HG03097 (cell line): ENCODE results near the gene AMDHD1.

ENCODE experiments used
- ATAC-seq: cut with Tn5 transposase; IDR thresholded peaks from one replicate; pipeline ENCODE4 v1.9.1; 2021; ENCODE audit not compliant: unreplicated experiment, low FRiP score

Gene AMDHD1, protein sequence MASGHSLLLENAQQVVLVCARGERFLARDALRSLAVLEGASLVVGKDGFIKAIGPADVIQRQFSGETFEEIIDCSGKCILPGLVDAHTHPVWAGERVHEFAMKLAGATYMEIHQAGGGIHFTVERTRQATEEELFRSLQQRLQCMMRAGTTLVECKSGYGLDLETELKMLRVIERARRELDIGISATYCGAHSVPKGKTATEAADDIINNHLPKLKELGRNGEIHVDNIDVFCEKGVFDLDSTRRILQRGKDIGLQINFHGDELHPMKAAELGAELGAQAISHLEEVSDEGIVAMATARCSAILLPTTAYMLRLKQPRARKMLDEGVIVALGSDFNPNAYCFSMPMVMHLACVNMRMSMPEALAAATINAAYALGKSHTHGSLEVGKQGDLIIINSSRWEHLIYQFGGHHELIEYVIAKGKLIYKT

DNA sequence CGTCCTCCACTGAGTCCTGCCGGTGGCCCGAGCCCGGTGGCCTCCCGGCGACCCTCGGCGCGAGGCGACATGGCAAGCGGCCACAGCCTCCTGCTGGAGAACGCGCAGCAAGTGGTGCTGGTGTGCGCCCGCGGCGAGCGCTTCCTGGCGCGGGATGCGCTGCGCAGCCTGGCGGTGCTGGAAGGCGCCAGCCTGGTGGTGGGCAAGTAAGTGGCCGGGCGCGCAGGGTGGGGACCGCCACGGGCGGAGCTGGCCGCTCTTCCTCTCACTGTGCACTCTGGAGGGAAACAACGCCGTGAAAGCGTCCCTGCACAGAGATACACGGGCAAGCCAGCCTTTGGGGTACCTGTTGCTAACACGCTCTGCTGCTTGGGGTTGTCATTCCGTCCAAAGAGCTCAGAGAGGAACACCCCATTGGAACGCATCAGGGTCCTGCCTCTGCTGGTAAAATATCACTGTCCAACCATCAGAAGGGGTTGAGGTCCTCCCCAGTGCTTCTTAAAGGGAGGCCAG is at the start of gene AMDHD1:
TSS of gene AMDHD1 (plus strand) at position 2 of the 513 bp plus-strand sequence. CDS start at position 70, 68 bp downstream.
- ATAC-seq = peak; percentile 66

GRCh38 chr12:95896846-95897245 is 46.3 kb upstream of the AMDHD1 start:
- ATAC-seq = no peak

DNA sequence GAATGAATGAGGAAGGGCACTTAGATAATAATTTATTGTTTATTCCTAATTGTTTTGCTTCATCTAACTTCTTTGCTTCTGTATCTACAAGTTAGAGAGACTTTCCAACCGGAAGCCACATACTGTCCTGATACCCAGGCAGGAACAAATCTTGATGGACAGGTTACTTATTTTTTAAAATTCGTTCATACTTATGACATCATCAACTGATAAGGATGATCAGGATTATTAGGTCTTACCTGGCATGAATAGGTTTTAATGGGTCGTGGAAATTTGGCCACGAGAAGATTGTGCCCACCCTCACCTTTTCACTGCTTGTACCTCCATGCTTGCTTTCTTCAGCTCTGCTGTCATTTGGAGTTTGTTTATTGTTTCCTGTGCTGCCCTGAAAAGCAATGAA is 45.0 kb upstream of the AMDHD1 start:
- ATAC-seq = no peak

DNA sequence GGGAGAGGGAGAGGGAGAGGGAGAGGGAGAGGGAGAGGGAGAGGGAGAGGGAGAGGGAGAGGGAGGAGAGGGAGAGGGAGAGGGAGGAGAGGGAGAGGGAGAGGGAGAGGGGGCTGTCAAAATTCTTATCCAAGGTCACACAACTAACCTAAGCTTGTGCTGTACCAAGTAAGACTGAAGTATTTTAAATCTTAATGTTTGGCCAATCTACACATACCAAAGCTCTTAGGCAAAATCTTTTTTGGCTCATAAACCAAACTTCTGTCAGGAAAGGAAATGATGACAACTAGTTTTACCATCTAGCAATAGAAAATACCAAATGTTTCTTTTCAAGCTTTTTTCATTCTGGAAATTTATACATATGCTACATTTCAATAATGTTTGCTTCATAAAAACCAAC is 34.6 kb upstream of the AMDHD1 start:
- no peak for ATAC-seq

- no peak for ATAC-seq
Observed at GRCh38 chr12:95909871-95910270, 33.3 kb upstream of the AMDHD1 start.

GRCh38 chr12:95918194-95918993 is 24.7 kb upstream of the AMDHD1 start:
- ATAC-seq = no peak

- ATAC-seq = no peak
Observed at GRCh38 chr12:95919110-95919509, 24.0 kb upstream of the AMDHD1 start.

DNA sequence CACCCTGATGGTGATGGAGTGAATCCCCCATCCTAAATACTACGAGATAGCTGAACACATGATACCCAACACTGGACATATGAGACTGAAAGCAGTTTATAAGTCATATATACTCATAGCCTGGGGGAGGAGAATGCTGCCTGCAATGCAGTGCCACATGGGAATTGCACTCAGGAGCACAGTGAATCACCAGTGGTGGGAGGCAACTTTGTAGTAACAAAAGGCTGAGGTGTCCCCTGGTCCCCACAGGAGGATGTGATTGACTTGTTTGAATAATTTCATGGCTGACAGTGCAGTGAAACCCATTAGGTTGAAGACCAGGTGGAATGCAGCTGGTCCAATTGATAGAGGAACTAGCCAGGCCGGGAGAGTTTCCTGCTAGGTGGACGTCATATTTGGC is 20.9 kb upstream of the AMDHD1 start:
- no peak for ATAC-seq

DNA sequence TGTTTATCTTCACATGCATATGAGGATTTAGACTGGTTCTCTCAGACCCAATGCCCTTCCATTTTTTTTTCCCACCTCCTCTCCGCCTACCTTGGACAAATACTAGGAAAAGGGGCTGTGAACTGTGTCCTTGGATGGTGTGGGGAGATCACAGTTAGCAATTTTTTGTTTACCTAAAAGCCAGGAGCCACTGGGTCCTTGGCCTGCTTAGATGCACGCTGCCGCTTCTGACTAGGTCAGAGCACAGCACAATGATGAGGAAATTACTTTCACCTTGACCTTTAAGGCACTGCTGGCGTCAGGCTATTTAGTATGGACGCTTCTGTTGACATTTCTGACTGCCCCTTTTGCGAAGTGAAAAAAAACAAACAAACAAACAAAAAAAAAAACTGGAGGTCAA is 2.6 kb upstream of the AMDHD1 start:
- ATAC-seq = no peak

- ATAC-seq = no peak
Observed at GRCh38 chr12:95942101-95942523, 1.0 kb upstream of the AMDHD1 start.

DNA sequence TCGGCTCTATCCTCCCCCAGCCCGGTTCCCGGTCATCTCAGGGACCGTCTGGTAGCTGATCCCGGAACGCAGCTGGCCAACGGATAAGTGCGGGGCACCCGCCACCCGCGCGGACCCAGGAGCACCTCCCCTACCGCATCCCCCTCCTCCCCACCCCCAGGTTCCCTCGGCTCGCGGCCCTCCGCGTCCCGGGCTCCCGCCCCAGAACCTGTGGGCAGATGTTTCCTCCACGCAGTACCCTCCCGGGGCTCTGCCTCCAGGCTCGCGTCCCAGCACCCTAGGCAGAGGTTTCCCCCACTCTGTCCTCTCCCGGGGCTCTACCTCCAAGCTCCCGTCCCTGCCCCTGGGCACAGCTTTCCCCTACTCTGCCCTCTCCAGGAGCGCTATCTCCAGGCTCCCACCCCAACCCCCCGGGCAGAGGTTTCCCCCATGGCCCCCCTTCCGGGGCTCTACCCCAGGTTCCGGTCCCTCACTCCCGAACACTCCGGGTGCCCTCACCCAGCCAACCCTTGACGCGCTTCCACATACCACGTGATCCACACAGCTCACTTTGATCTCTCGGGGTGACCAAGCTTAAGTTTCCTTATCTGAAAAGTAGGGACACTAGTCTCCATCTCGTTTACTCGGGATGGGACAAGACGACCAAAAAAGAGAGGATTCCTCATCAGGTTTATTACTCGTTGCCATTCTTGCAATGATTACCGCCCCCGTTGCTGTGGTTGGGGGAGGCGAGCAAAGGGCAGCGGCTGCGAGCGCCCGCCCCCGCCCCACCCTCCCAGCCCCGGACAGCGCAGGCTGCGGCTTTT is 404 bp upstream of the AMDHD1 start, which contains the start of gene CCDC38:
TSS of gene CCDC38 (minus strand) at position 91 of the 806 bp plus-strand sequence. CDS start 6,105 bp downstream, outside the sequence.
- ATAC-seq = peak; percentile 96

DNA sequence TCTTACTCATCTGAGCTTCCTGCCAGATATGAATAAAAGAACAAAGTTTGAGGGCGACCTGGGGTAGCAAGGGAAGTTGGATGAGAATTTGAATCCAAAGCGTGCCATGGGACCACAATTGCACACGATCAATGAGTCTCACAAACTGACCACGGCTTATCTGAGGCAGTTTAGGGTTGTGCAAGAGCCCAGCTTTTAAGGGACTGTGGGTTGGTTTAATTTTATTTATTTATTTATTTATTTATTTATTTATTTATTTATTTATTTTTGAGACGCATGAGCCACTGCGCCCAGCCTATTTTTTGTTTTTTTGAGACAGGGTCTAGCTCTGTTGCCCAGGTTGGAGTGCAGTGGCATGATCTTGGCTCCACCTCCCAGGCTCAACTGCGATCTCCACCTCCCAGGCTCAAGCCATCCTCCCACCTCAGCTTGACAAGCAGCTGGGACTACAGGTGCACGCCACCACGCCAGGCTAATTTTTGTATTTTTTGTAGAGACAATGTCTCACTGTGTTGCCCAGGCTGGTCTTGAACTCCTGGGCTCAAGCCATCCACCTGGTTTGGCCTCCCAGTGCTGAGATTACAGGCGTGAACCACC is 1.1 kb downstream of the AMDHD1 start:
- ATAC-seq = no peak

DNA sequence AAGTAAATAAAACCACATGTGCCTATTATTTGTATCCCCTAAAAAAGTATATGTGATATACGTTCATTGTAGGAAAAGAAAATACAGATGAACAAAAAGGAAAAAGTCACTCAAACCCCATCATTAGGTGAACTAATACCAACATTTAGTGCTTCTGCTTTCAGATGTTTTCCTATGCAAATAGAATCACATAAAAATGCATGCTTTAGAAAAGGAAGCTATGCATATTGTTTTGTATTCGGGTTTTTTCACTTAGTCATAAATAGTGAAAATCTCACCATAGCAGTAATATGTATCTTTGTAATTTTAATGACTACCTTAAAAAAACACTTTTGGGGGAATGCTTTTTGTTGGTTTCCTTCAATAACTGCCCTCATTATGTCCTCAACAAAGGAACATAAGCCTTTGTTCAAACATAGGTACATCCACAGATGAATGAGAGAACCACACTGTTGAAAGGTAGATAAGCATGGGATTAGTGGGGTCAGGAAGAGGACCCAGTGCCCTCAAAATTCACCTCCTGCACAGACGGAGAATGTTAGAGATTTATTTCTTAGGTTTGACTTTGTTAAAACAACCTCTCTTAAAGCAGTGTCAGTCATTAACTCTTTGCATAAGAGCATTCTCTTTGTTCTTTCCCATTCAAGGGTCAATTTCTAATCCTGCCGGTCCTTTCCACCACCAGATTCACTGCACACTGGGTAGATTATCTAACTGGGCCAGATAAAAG is 6.5 kb downstream of the AMDHD1 start:
- no peak for ATAC-seq

DNA sequence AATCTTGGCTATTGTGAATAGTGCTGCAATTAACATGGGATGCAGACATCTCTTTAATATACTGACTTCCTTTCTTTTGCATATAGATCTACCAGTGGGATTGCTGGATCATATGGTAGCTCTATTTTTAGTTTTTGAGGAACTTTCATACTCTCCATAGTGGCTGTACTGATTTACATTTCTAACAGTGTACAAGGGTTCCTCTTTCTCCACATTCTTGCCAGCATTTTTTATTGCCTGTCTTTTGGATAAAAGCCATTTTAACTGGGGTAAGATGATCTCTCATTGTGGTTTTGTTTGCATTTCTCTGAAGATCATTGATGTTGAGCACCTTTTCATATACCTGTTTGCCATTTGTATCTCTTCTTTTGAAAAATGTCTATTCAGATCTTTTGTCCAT is 8.4 kb downstream of the AMDHD1 start:
- no peak for ATAC-seq

DNA sequence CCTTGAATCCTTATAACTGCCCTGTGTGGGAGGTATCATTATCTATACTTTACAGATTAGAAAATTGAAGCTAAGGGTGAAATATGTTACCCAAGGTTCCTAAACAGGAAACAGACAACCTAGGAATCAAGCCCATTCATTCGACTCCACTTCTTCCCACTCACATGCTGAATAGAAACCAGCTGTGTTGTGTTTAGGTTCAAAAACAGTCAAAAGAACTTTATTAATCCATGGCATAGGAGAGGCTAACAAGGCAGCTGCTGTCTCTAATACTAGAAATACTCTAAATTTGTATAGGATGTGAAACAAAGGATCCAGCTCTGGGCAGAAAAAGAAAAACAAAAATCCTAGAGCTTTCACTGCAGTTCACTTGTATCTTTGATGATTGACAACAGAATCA is 9.9 kb downstream of the AMDHD1 start:
- ATAC-seq = no peak

DNA sequence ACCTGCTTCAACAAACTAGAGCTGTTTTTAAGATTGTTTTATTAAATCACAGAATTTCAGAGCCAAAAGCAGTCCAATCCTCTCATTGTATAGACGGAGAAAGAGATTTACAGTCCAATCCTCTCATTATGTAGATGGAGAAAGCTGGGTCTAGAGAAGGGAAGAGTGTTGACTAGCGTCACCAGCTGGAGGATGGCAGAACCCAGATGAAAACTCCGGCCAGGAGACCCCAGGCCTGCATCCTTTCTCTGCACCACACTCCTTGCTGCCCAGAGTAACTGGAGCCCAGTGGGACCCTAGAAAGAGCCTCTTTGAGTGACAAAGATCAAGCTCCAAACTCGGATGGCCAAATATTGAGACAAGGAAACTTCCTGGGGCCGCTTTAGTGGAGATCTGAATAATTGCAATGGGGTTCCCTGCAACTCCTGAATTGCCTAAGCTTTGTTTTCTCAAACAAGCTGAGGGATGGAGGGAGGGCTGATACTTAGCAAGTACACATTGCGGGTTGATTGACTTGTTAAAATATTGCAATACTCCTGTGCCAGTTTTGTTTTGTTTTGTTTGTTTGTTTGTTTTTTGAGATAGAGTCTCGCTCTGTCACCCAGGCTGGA is 12.5 kb downstream of the AMDHD1 start:
- no peak for ATAC-seq

- no peak for ATAC-seq
Observed at GRCh38 chr12:95956557-95957145, 13.5 kb downstream of the AMDHD1 start.

GRCh38 chr12:95959107-95959506 is 16.0 kb downstream of the AMDHD1 start:
- no peak for ATAC-seq

DNA sequence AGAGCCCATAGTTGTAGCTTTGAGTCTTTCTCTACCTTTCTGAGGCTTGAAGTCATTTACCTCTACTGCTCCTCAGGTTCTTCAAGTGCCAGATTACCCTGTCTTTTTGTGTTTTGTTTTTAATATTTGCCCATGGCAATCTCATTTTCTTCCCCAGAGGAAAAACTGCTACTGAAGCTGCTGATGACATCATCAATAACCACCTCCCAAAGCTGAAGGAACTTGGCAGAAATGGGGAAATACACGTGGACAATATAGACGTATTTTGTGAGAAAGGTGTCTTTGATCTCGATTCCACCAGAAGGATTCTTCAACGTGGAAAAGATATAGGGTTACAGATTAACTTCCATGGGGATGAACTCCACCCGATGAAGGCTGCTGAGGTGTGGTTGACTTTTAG is 17.1 kb downstream of the AMDHD1 start:
- ATAC-seq = no peak
